Suprapubic skin (tissue), 4 donors: ENCODE measurements around the gene SPSB3.

ENCODE experiments used
- POLR2A ChIP-seq, 2 donors: fragments of 450-650 bp; IDR thresholded peaks; one replicate each; pipeline ENCODE4 v1.6.1; 2017; ENCODE audit warnings: antibody characterized with exemption in 2 of 2, mild to moderate bottlenecking in 2 of 2, moderate library complexity in 2 of 2
- POLR2AphosphoS5 ChIP-seq, 3 donors: sonication (generic); formaldehyde crosslinking; IDR thresholded peaks; one replicate each; pipeline ENCODE4 v1.6.1; 2017; ENCODE audit warnings: antibody characterized with exemption in 3 of 3
- TF ChIP-seq, protein P1 (sequence below), 2 donors: fragments of 200-600 bp in 1 of 2; fragments of 450-650 bp in 1 of 2; sonication (generic) in 1 of 2; IDR thresholded peaks; one replicate each; pipeline ENCODE4 v1.5.1; 2016 to 2019; ENCODE audit warnings: antibody characterized with exemption in 2 of 2, mild to moderate bottlenecking in 1 of 2, moderate library complexity in 1 of 2

DNA sequence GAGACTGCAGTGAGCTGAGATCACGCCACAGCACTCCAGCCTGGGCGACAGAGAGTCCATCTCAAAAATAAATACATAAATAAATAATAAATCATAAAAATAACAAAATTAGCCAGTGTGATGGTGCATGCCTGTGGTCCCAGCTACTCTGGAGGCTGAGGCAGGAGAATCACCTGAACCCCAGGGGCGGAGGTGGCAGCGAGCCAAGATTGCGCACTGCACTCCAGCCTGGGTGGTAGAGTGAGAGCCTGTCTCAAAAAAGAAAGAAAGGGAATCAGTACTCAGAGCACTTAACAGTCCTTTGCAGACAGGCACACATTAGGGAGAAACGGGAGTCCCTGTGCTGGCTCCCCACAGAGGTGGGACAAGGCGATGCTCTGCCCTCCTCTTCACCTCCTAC lies 51.3 kb downstream of the SPSB3 start:
- TF ChIP-seq, protein P1, sequence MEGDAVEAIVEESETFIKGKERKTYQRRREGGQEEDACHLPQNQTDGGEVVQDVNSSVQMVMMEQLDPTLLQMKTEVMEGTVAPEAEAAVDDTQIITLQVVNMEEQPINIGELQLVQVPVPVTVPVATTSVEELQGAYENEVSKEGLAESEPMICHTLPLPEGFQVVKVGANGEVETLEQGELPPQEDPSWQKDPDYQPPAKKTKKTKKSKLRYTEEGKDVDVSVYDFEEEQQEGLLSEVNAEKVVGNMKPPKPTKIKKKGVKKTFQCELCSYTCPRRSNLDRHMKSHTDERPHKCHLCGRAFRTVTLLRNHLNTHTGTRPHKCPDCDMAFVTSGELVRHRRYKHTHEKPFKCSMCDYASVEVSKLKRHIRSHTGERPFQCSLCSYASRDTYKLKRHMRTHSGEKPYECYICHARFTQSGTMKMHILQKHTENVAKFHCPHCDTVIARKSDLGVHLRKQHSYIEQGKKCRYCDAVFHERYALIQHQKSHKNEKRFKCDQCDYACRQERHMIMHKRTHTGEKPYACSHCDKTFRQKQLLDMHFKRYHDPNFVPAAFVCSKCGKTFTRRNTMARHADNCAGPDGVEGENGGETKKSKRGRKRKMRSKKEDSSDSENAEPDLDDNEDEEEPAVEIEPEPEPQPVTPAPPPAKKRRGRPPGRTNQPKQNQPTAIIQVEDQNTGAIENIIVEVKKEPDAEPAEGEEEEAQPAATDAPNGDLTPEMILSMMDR (IDR thresholded peaks at IDR 0.05), result no peak
- TF ChIP-seq POLR2AphosphoS5 (IDR thresholded peaks at IDR 0.05), result no peak
- no peak for TF ChIP-seq POLR2A (IDR thresholded peaks at IDR 0.05)
